ENCODE data around the gene TSPEAR.

- TF ChIP-seq CTCF (IDR thresholded peaks at IDR 0.05): no peak
- TF ChIP-seq POLR2A (IDR thresholded peaks at IDR 0.05): no peak
- TF ChIP-seq EP300 (IDR thresholded peaks at IDR 0.05): no peak
Measured at GRCh38 chr21:44618504-44618903, 92.9 kb downstream of the TSPEAR start.
